Progenitor cell of endocrine pancreas (in vitro differentiated cells): Measurements from ENCODE around the gene CRABP2. TPM values are rescaled to one million over a fixed set of nuclear protein-coding genes. Genes with fewer than 3 reads are reported as not detected.

Experiments used
- DNase-seq: peaks from one replicate; pipeline ENCODE4 v3.0.0; 2021; ENCODE audit warnings: low spot score; ENCODE audit not compliant: unreplicated experiment
- H3K27ac Mint-ChIP-seq: 2 replicates; pipeline ENCODE4 v1.8.0; 2021; ENCODE audit warnings: mild to moderate bottlenecking, moderate library complexity, mixed read lengths
- H3K27me3 Mint-ChIP-seq: 2 replicates; pipeline ENCODE4 v1.8.0; 2021; ENCODE audit warnings: mixed read lengths
- H3K36me3 Mint-ChIP-seq: 2 replicates; pipeline ENCODE4 v1.8.0; 2022; ENCODE audit warnings: mixed read lengths; ENCODE audit not compliant: insufficient read depth
- H3K4me1 Mint-ChIP-seq: 2 replicates; pipeline ENCODE4 v1.8.0; 2021; ENCODE audit warnings: low read depth, mixed read lengths
- H3K4me3 Mint-ChIP-seq: 2 replicates; pipeline ENCODE4 v1.8.0; 2021; ENCODE audit warnings: low read depth, mild to moderate bottlenecking, moderate library complexity, mixed read lengths
- H3K9me3 Mint-ChIP-seq: 2 replicates; pipeline ENCODE4 v1.8.0; 2021; ENCODE audit warnings: low read depth, mixed read lengths
- CTCF ChIP-seq: fragments of 200-600 bp; sonication (generic); IDR thresholded peaks from one replicate; pipeline ENCODE4 v1.5.0; 2021; ENCODE audit warnings: antibody characterized with exemption, mild to moderate bottlenecking; ENCODE audit not compliant: unreplicated experiment
- total RNA-seq: library from RNA; stranded (reverse); gene quantifications from 2 replicates; pipeline ENCODE4 v1.2.1, GENCODE V29; 2021

The CRABP2 gene
- total RNA-seq, 1 donor from 2014 or later = 70.4 TPM

- H3K9me3 Mint-ChIP-seq = no peaks in the 10 kb centered on the region
- DNase-seq = peak; percentile 78
- no peaks in the 10 kb centered on the region for H3K27me3 Mint-ChIP-seq
- H3K4me1 Mint-ChIP-seq = peaks cover 7% of the 10 kb centered on the region
- H3K36me3 Mint-ChIP-seq = peaks cover 10% of the 10 kb centered on the region
- peak; percentile 96 for TF ChIP-seq CTCF
- no peak overlapping the region for H3K27ac Mint-ChIP-seq
- no peak overlapping the region for H3K4me3 Mint-ChIP-seq
Measured at GRCh38 chr1:156725683-156726280, 20.4 kb upstream of the CRABP2 start.

- Mint-ChIP-seq H3K27ac (no peak overlapping the region), H3K27me3 (no peaks in the 10 kb centered on the region), H3K4me3 (no peak overlapping the region), H3K9me3 (no peaks in the 10 kb centered on the region), H3K36me3 (peaks cover 13% of the 10 kb centered on the region), H3K4me1 (no peaks in the 10 kb centered on the region)
- TF ChIP-seq CTCF = no peak
- no peak for DNase-seq
Measured at GRCh38 chr1:156721535-156721934, 16.2 kb upstream of the CRABP2 start.

- no peaks in the 10 kb centered on the region for H3K4me1 Mint-ChIP-seq
- H3K27me3 Mint-ChIP-seq = no peaks in the 10 kb centered on the region
- H3K27ac Mint-ChIP-seq = no peak overlapping the region
- peaks cover 13% of the 10 kb centered on the region for H3K36me3 Mint-ChIP-seq
- no peaks in the 10 kb centered on the region for H3K9me3 Mint-ChIP-seq
- TF ChIP-seq CTCF = no peak
- no peak for DNase-seq
- H3K4me3 Mint-ChIP-seq = no peak overlapping the region
Measured at GRCh38 chr1:156721131-156721530, 15.7 kb upstream of the CRABP2 start.

GRCh38 chr1:156717351-156717750, 12.0 kb upstream of the CRABP2 start:
- peaks cover 4% of the 10 kb centered on the region for H3K36me3 Mint-ChIP-seq
- H3K27ac Mint-ChIP-seq = no peak overlapping the region
- no peak overlapping the region for H3K4me3 Mint-ChIP-seq
- H3K27me3 Mint-ChIP-seq = no peaks in the 10 kb centered on the region
- DNase-seq = no peak
- no peaks in the 10 kb centered on the region for H3K9me3 Mint-ChIP-seq
- no peaks in the 10 kb centered on the region for H3K4me1 Mint-ChIP-seq
- no peak for TF ChIP-seq CTCF

GRCh38 chr1:156714830-156715229, 9.4 kb upstream of the CRABP2 start:
- Mint-ChIP-seq H3K9me3 (no peaks in the 10 kb centered on the region), H3K27me3 (no peaks in the 10 kb centered on the region), H3K36me3 (peaks cover 3% of the 10 kb centered on the region), H3K27ac (no peak overlapping the region), H3K4me1 (peaks cover 2% of the 10 kb centered on the region), H3K4me3 (no peak overlapping the region)
- DNase-seq = no peak
- TF ChIP-seq CTCF = no peak
